WERI-Rb-1 (cell line): Measurements from ENCODE around the gene COL18A1.

Source experiments
- DNase-seq: peaks from one replicate; pipeline ENCODE4 v3.0.0-alpha.2; 2020
- H3K27ac ChIP-seq: fragments of 250-450 bp; sonication (Bioruptor Pico); 2 replicates; pipeline ENCODE4 v1.5.1; 2020; ENCODE audit warnings: mild to moderate bottlenecking, moderate library complexity
- H3K27me3 ChIP-seq: fragments of 250-450 bp; sonication (Bioruptor Pico); 2 replicates; pipeline ENCODE4 v1.5.1; 2021; ENCODE audit warnings: mild to moderate bottlenecking, low read depth, moderate library complexity; ENCODE audit not compliant: insufficient read depth, severe bottlenecking
- H3K36me3 ChIP-seq: fragments of 250-450 bp; sonication (Bioruptor Pico); 2 replicates; pipeline ENCODE4 v1.5.1; 2020; ENCODE audit warnings: mild to moderate bottlenecking, moderate library complexity
- H3K4me3 ChIP-seq: 2 replicates; pipeline ENCODE4 v1.5.1; 2011; ENCODE audit warnings: low read depth, mild to moderate bottlenecking, control low read depth, low read length
- H3K9me3 ChIP-seq: fragments of 250-450 bp; sonication (Bioruptor Pico); 2 replicates; pipeline ENCODE4 v1.5.1; 2021; ENCODE audit warnings: mild to moderate bottlenecking, moderate library complexity; ENCODE audit not compliant: severe bottlenecking
- CTCF ChIP-seq: IDR thresholded peaks from 2 replicates; pipeline ENCODE4 v1.5.1; 2011; ENCODE audit warnings: low read depth, mild to moderate bottlenecking, control low read depth, inconsistent platforms, low read length

COL18A1 gene

GRCh38 chr21:45371655-45372054 is 33.3 kb upstream of the COL18A1 start:
- no peak overlapping the region for H3K27ac ChIP-seq
- no peak for DNase-seq
- no peaks in the 10 kb centered on the region for H3K27me3 ChIP-seq
- TF ChIP-seq CTCF, result no peak
- H3K4me3 ChIP-seq, result no peak overlapping the region
- no peaks in the 10 kb centered on the region for H3K36me3 ChIP-seq
- H3K9me3 ChIP-seq, result peaks cover 2% of the 10 kb centered on the region

- DNase-seq, result no peak
- H3K27me3 ChIP-seq, result no peaks in the 10 kb centered on the region
- no peak for TF ChIP-seq CTCF
- H3K27ac ChIP-seq, result no peak overlapping the region
- H3K36me3 ChIP-seq, result no peaks in the 10 kb centered on the region
- H3K4me3 ChIP-seq, result no peak overlapping the region
- peaks cover 5% of the 10 kb centered on the region for H3K9me3 ChIP-seq
Measured at GRCh38 chr21:45372732-45373355, 32.1 kb upstream of the COL18A1 start.

- no peak overlapping the region for H3K27ac ChIP-seq
- DNase-seq, result no peak
- peaks cover 5% of the 10 kb centered on the region for H3K9me3 ChIP-seq
Measured at GRCh38 chr21:45373991-45374816, 30.8 kb upstream of the COL18A1 start.

GRCh38 chr21:45374826-45375455 is 30.0 kb upstream of the COL18A1 start:
- Histone ChIP-seq H3K36me3 (no peaks in the 10 kb centered on the region), H3K27me3 (no peaks in the 10 kb centered on the region), H3K9me3 (peaks cover 5% of the 10 kb centered on the region), H3K27ac (no peak overlapping the region), H3K4me3 (no peak overlapping the region)
- no peak for DNase-seq
- no peak for TF ChIP-seq CTCF

More at GRCh38 chr21:45373991-45374816, 30.8 kb upstream of the COL18A1 start:
- no peak overlapping the region for H3K4me3 ChIP-seq
- TF ChIP-seq CTCF, result no peak
- no peaks in the 10 kb centered on the region for H3K36me3 ChIP-seq
- H3K27me3 ChIP-seq, result no peaks in the 10 kb centered on the region

GRCh38 chr21:45376459-45377324 is 28.3 kb upstream of the COL18A1 start:
- Histone ChIP-seq H3K9me3 (peaks cover 5% of the 10 kb centered on the region), H3K27me3 (no peaks in the 10 kb centered on the region), H3K36me3 (no peaks in the 10 kb centered on the region), H3K4me3 (no peak overlapping the region), H3K27ac (no peak overlapping the region)
- no peak for TF ChIP-seq CTCF
- DNase-seq, result no peak
